H9 (cell line): Measurements from ENCODE around the gene PGAM1. TPM values are rescaled to one million over a fixed set of nuclear protein-coding genes. Genes with fewer than 3 reads are reported as not detected.

Source experiments
- DNase-seq: peaks from one replicate; pipeline ENCODE4 v3.0.0-alpha.2; 2017
- H2AFZ ChIP-seq: one replicate; pipeline ENCODE4 v1.6.1; 2013; ENCODE audit warnings: mild to moderate bottlenecking, low read length, control low read depth, moderate library complexity
- H2AK5ac ChIP-seq: 2 replicates; pipeline ENCODE4 v1.6.1; 2013; ENCODE audit warnings: low read length, control low read depth, mixed read lengths; ENCODE audit not compliant: insufficient read length
- H2BK120ac ChIP-seq: one replicate; pipeline ENCODE4 v1.6.1; 2013; ENCODE audit warnings: low read depth, mild to moderate bottlenecking, low read length, control low read depth, inconsistent platforms; ENCODE audit not compliant: poor library complexity, severe bottlenecking
- H2BK12ac ChIP-seq: 2 replicates; pipeline ENCODE4 v1.6.1; 2013; ENCODE audit warnings: low read length, control low read depth, mixed read lengths, low read depth; ENCODE audit not compliant: insufficient read length
- H2BK15ac ChIP-seq: 2 replicates; pipeline ENCODE4 v1.6.1; 2013; ENCODE audit warnings: low read depth, low read length, control low read depth
- H2BK20ac ChIP-seq: one replicate; pipeline ENCODE4 v1.6.1; 2013; ENCODE audit warnings: low read depth, mild to moderate bottlenecking, low read length, control low read depth, inconsistent platforms; ENCODE audit not compliant: poor library complexity, severe bottlenecking
- H2BK5ac ChIP-seq: 2 replicates; pipeline ENCODE4 v1.6.1; 2013; ENCODE audit warnings: low read length, control low read depth, mixed read lengths; ENCODE audit not compliant: insufficient read length
- H3K14ac ChIP-seq: 2 replicates; pipeline ENCODE4 v1.6.1; 2013; ENCODE audit warnings: low read length, control low read depth; ENCODE audit not compliant: insufficient read depth
- H3K18ac ChIP-seq: 2 replicates; pipeline ENCODE4 v1.6.1; 2013; ENCODE audit warnings: low read depth, mild to moderate bottlenecking, mixed read lengths, low read length, control low read depth; ENCODE audit not compliant: insufficient read length
- H3K23ac ChIP-seq: 2 replicates; pipeline ENCODE4 v1.6.1; 2013; ENCODE audit warnings: low read length, control low read depth, mixed read lengths, low read depth; ENCODE audit not compliant: insufficient read length
- H3K23me2 ChIP-seq: 2 replicates; pipeline ENCODE4 v1.6.1; 2013; ENCODE audit warnings: low read depth, mild to moderate bottlenecking, mixed read lengths, low read length, control low read depth; ENCODE audit not compliant: insufficient read length, poor library complexity, severe bottlenecking
- H3K27ac ChIP-seq: 2 replicates; pipeline ENCODE4 v1.5.1; 2013; ENCODE audit warnings: low read length, control low read depth, mixed read lengths, low read depth; ENCODE audit not compliant: insufficient read length
- H3K27me3 ChIP-seq: 2 replicates; pipeline ENCODE4 v1.6.1; 2013; ENCODE audit warnings: low read length, control low read depth, inconsistent platforms; ENCODE audit not compliant: insufficient read depth
- H3K4ac ChIP-seq: 2 replicates; pipeline ENCODE4 v1.6.1; 2013; ENCODE audit warnings: low read depth, mild to moderate bottlenecking, control low read depth, inconsistent platforms, low read length, moderate library complexity
- H3K4me1 ChIP-seq: 2 replicates; pipeline ENCODE4 v1.6.1; 2013; ENCODE audit warnings: low read length, control low read depth, inconsistent platforms; ENCODE audit not compliant: insufficient read depth
- H3K4me2 ChIP-seq: 2 replicates; pipeline ENCODE4 v1.6.1; 2013; ENCODE audit warnings: low read length, control low read depth, mixed read lengths; ENCODE audit not compliant: insufficient read length, insufficient read depth
- H3K56ac ChIP-seq: 2 replicates; pipeline ENCODE4 v1.6.1; 2013; ENCODE audit warnings: low read depth, mild to moderate bottlenecking, mixed read lengths, low read length, control low read depth; ENCODE audit not compliant: insufficient read length
- H3K79me1 ChIP-seq: 2 replicates; pipeline ENCODE4 v1.6.1; 2013; ENCODE audit warnings: low read depth, mild to moderate bottlenecking, moderate library complexity, low read length, control low read depth, inconsistent platforms; ENCODE audit not compliant: insufficient read depth, poor library complexity, severe bottlenecking
- H3K79me2 ChIP-seq: 2 replicates; pipeline ENCODE4 v1.6.1; 2013; ENCODE audit warnings: low read length, control low read depth, inconsistent platforms; ENCODE audit not compliant: insufficient read depth
- H3K9ac ChIP-seq: 2 replicates; pipeline ENCODE4 v1.6.1; 2013; ENCODE audit warnings: low read length, control low read depth, mixed read lengths; ENCODE audit not compliant: insufficient read length; ENCODE audit errors: extremely low read depth
- H3K9me3 ChIP-seq: one replicate; pipeline ENCODE4 v1.6.1; 2013; ENCODE audit warnings: low read depth, low read length, inconsistent platforms; ENCODE audit not compliant: control insufficient read depth
- H3T11ph ChIP-seq: one replicate; pipeline ENCODE4 v1.6.1; 2013; ENCODE audit warnings: mild to moderate bottlenecking, low read length, control low read depth, inconsistent platforms
- H4K20me1 ChIP-seq: one replicate; pipeline ENCODE4 v1.6.1; 2013; ENCODE audit not compliant: control insufficient read depth, insufficient read length, insufficient read depth
- H4K5ac ChIP-seq: 2 replicates; pipeline ENCODE4 v1.6.1; 2013; ENCODE audit warnings: low read depth, mild to moderate bottlenecking, mixed read lengths, low read length, control low read depth; ENCODE audit not compliant: insufficient read length
- H4K8ac ChIP-seq: replicated peaks from 2 replicates; pipeline ENCODE4 v1.6.1; 2013; ENCODE audit warnings: low read length, control low read depth, mixed read lengths, low read depth; ENCODE audit not compliant: insufficient read length
- H4K91ac ChIP-seq: 2 replicates; pipeline ENCODE4 v1.6.1; 2013; ENCODE audit warnings: low read depth, mild to moderate bottlenecking, moderate library complexity, mixed read lengths, low read length, control low read depth; ENCODE audit not compliant: insufficient read length
- H3K27ac Mint-ChIP-seq, 3 experiments: 2 replicates in 2 of 3; 3 replicates in 1 of 3; pipeline ENCODE4 v1.8.0; 2020 to 2021; ENCODE audit warnings: mixed read lengths in 3 of 3, mild to moderate bottlenecking in 1 of 3, moderate library complexity in 1 of 3
- H3K27me3 Mint-ChIP-seq: 2 replicates; pipeline ENCODE4 v1.8.0; 2021; ENCODE audit warnings: low read depth, mild to moderate bottlenecking, moderate library complexity, mixed read lengths
- H3K36me3 Mint-ChIP-seq, 3 experiments: 2 replicates in 2 of 3; 3 replicates in 1 of 3; pipeline ENCODE4 v1.8.0; 2020 to 2021; ENCODE audit warnings: low read depth in 3 of 3, mixed read lengths in 3 of 3; ENCODE audit not compliant: insufficient read depth in 1 of 3
- H3K4me1 Mint-ChIP-seq, 2 experiments: 2 replicates each; pipeline ENCODE4 v1.8.0; 2020; ENCODE audit warnings: mixed read lengths in 2 of 2
- H3K4me3 Mint-ChIP-seq, 2 experiments: 2 replicates in 1 of 2; 3 replicates in 1 of 2; pipeline ENCODE4 v1.8.0; 2020 to 2021; ENCODE audit warnings: mild to moderate bottlenecking in 2 of 2, mixed read lengths in 2 of 2, moderate library complexity in 1 of 2
- H3K9me3 Mint-ChIP-seq, 2 experiments: 2 replicates in 1 of 2; 3 replicates in 1 of 2; pipeline ENCODE4 v1.8.0; 2020; ENCODE audit warnings: mild to moderate bottlenecking in 2 of 2, mixed read lengths in 2 of 2, moderate library complexity in 1 of 2
- CTCF ChIP-seq: fragments of 200-600 bp; sonication (generic); conservative IDR thresholded peaks from 3 replicates; pipeline ENCODE4 v1.8.0; 2021; ENCODE audit warnings: antibody characterized with exemption, mild to moderate bottlenecking
- WGBS: extraction: QIAGEN DNeasy Blood & Tissue Kit; methylation state at CpG from one replicate; pipeline ENCODE4 v1.1.7; 2013; ENCODE audit warnings: missing lambda C conversion rate, low lambda C conversion rate, mixed read lengths; ENCODE audit not compliant: insufficient read length; ENCODE audit errors: extremely low coverage; 5-methylcytosine and 5-hydroxymethylcytosine counted together
- total RNA-seq: library from RNA; stranded (reverse); gene quantifications from 2 replicates; pipeline ENCODE4 v1.2.1, GENCODE V29; 2021

The PGAM1 gene
- total RNA-seq, 1 experiment from 2014 or later = 932 TPM

DNA sequence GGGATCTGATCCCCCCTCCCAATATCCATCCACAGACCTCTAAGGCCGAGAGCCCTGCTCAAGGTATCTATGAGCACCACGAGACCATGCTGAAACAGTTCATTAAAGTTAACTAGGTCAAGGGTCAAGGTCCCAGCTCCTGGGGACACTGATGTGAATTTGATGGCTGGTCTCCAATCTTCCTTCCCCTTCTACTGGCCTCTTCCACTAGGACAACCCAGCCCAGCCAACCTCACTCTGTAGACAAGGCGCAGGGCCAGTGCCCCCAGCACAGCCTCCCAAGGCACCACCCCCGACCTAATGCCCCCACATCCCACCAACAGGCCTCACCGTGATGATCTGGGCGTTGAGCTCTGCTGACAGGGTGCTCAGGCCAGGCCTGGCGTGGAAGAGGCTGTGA is 40.4 kb upstream of the PGAM1 start:
- no peak overlapping the region for H2AK5ac ChIP-seq
- H3K9me3 ChIP-seq = no peaks in the 10 kb centered on the region
- Mint-ChIP-seq H3K4me3 (no peak overlapping the region), H3K4me1 (no peaks in the 10 kb centered on the region), H3K36me3 (peaks cover 40 to 83% (median 52%) of the 10 kb centered on the region in 3 experiments; a peak in 6 of 7 replicates), H3K27me3 (no peaks in the 10 kb centered on the region), H3K27ac (no peak overlapping the region; a peak in 1 of 7 replicates), H3K9me3 (no peaks in the 10 kb centered on the region)
- H3K4me1 ChIP-seq = no peaks in the 10 kb centered on the region
- WGBS = no CpG with 5 or more reads among the region's 7 CpGs
- no peak overlapping the region for H3K4me2 ChIP-seq
- no peaks in the 10 kb centered on the region for H3K79me1 ChIP-seq
- no peak overlapping the region for H3K9ac ChIP-seq
- no peak for TF ChIP-seq CTCF
- no peak overlapping the region for H2BK20ac ChIP-seq
- H3K23me2 ChIP-seq = no peaks in the 10 kb centered on the region
- no peak overlapping the region for H2BK15ac ChIP-seq
- no peak overlapping the region for H3K23ac ChIP-seq
- H4K20me1 ChIP-seq = no peaks in the 10 kb centered on the region
- no peaks in the 10 kb centered on the region for H3K27me3 ChIP-seq
- DNase-seq = no peak
- no peak overlapping the region for H3K14ac ChIP-seq
- H3K18ac ChIP-seq = no peak overlapping the region
- no peak overlapping the region for H3K56ac ChIP-seq
- H2BK120ac ChIP-seq = no peak overlapping the region
- no peak overlapping the region for H4K91ac ChIP-seq
- H2BK5ac ChIP-seq = no peak overlapping the region
- no peaks in the 10 kb centered on the region for H3K79me2 ChIP-seq
- no peak overlapping the region for H4K8ac ChIP-seq
- no peak overlapping the region for H2AFZ ChIP-seq
- no peak overlapping the region for H4K5ac ChIP-seq
- H3K27ac ChIP-seq = no peak overlapping the region
- H3K4ac ChIP-seq = no peak overlapping the region
- H2BK12ac ChIP-seq = no peak overlapping the region
- H3T11ph ChIP-seq = no peak overlapping the region
